ENCODE results near the gene SHC2. TPM values are rescaled to one million over a fixed set of nuclear protein-coding genes. Genes with fewer than 3 reads are reported as not detected.
A peak's percentile ranks its signal among the peaks of the same experiment; 100 is the strongest.

SHC2 gene
- total RNA-seq, 1 donor from 2014 or later = 29.7 TPM

GRCh38 chr19:410243-410781, 50.5 kb downstream of the SHC2 start:
- peaks cover 6% of the 10 kb centered on the region for H3K27me3 Mint-ChIP-seq (ENCODE audit: low read depth, unreplicated experiment)
- peaks cover 10% of the 10 kb centered on the region for H3K27me3 ChIP-seq (ENCODE audit: insufficient read depth, low read length)
- peaks cover 2% of the 10 kb centered on the region for H3K9me3 Mint-ChIP-seq (ENCODE audit: unreplicated experiment)
- no peak overlapping the region for H3K4me3 Mint-ChIP-seq (ENCODE audit: unreplicated experiment)
- H3K79me2 ChIP-seq (ENCODE audit: insufficient read depth, low read length) = no peaks in the 10 kb centered on the region
- H3K4me3 ChIP-seq (ENCODE audit: insufficient read depth, low read depth, low read length) = no peak overlapping the region
- H3K4me1 Mint-ChIP-seq (ENCODE audit: low read depth, unreplicated experiment) = no peaks in the 10 kb centered on the region
- no peak for DNase-seq (ENCODE audit: low read depth)
- H3K36me3 ChIP-seq (ENCODE audit: insufficient read depth, low read length) = no peaks in the 10 kb centered on the region
- H3K27ac Mint-ChIP-seq (ENCODE audit: unreplicated experiment) = no peak overlapping the region
- H3K9me3 ChIP-seq (ENCODE audit: insufficient read depth, low read depth, low read length) = no peaks in the 10 kb centered on the region
- H3K9ac ChIP-seq (ENCODE audit: low read length) = no peak overlapping the region
- no peak for FAIRE-seq
- H3K4me2 ChIP-seq (ENCODE audit: low read length) = no peak overlapping the region
- H3K36me3 Mint-ChIP-seq (ENCODE audit: low read depth, unreplicated experiment) = no peaks in the 10 kb centered on the region
- peaks cover 3% of the 10 kb centered on the region for H3K4me1 ChIP-seq (ENCODE audit: insufficient read depth, low read length)
- no peak overlapping the region for H2AFZ ChIP-seq (ENCODE audit: low read depth, low read length)
- no peaks in the 10 kb centered on the region for H4K20me1 ChIP-seq (ENCODE audit: insufficient read depth, low read length)
- TF ChIP-seq EZH2 (IDR thresholded peaks at IDR 0.05; ENCODE audit: insufficient read depth, low read length) (no peak), CTCF (IDR thresholded peaks at IDR 0.05; ENCODE audit: insufficient read depth, low read depth, low read length) (no peak)
- H3K27ac ChIP-seq (ENCODE audit: low read depth, low read length) = no peak overlapping the region

- Mint-ChIP-seq H3K36me3 (ENCODE audit: low read depth, unreplicated experiment) (no peaks in the 10 kb centered on the region), H3K4me1 (ENCODE audit: low read depth, unreplicated experiment) (no peaks in the 10 kb centered on the region), H3K4me3 (ENCODE audit: unreplicated experiment) (peak overlapping the region; percentile 90), H3K9me3 (ENCODE audit: unreplicated experiment) (peaks cover 2% of the 10 kb centered on the region), H3K27me3 (ENCODE audit: low read depth, unreplicated experiment) (peaks cover 6% of the 10 kb centered on the region), H3K27ac (ENCODE audit: unreplicated experiment) (no peak overlapping the region)
- Histone ChIP-seq H3K36me3 (ENCODE audit: insufficient read depth, low read length) (no peaks in the 10 kb centered on the region), H3K9ac (ENCODE audit: low read length) (no peak overlapping the region), H4K20me1 (ENCODE audit: insufficient read depth, low read length) (no peaks in the 10 kb centered on the region), H3K27ac (ENCODE audit: low read depth, low read length) (no peak overlapping the region), H3K4me3 (ENCODE audit: insufficient read depth, low read depth, low read length) (no peak overlapping the region), H2AFZ (ENCODE audit: low read depth, low read length) (peak overlapping the region; percentile 10), H3K79me2 (ENCODE audit: insufficient read depth, low read length) (no peaks in the 10 kb centered on the region), H3K4me2 (ENCODE audit: low read length) (peak overlapping the region; percentile 64), H3K9me3 (ENCODE audit: insufficient read depth, low read depth, low read length) (no peaks in the 10 kb centered on the region), H3K27me3 (ENCODE audit: insufficient read depth, low read length) (peaks cover 10% of the 10 kb centered on the region), H3K4me1 (ENCODE audit: insufficient read depth, low read length) (peaks cover 3% of the 10 kb centered on the region)
- DNase-seq (ENCODE audit: low read depth) (no peak), FAIRE-seq (no peak)
- TF ChIP-seq EZH2 (IDR thresholded peaks at IDR 0.05; ENCODE audit: insufficient read depth, low read length) = peak; percentile 80
- TF ChIP-seq CTCF (IDR thresholded peaks at IDR 0.05; ENCODE audit: insufficient read depth, low read depth, low read length) = no peak
These were observed 51.2 kb downstream of the SHC2 start for GRCh38 chr19:409516-410242.
